Measurements from ENCODE around the gene ZNF229.
"Not testable (repeated sequence)": the region's sequence is repeated elsewhere in the genome, so short reads cannot be mapped to it uniquely, and the experiment has no call there.

Gene ZNF229

GRCh38 chr19:44447916-44448674, at the start of gene ZNF229:
ZNF229 (minus strand) TSS chr19:44448472; CDS start chr19:44442847, 5,625 bp downstream.
- peak within 1 kb of the TSS; percentile 93 for H3K4me3 ChIP-seq (ENCODE audit: low read length)
- TF ChIP-seq CTCF (conservative IDR thresholded peaks at IDR 0.05; ENCODE audit: low read length), result no peak
- DNase-seq (ENCODE audit: low read depth), result peak; percentile 93

DNA sequence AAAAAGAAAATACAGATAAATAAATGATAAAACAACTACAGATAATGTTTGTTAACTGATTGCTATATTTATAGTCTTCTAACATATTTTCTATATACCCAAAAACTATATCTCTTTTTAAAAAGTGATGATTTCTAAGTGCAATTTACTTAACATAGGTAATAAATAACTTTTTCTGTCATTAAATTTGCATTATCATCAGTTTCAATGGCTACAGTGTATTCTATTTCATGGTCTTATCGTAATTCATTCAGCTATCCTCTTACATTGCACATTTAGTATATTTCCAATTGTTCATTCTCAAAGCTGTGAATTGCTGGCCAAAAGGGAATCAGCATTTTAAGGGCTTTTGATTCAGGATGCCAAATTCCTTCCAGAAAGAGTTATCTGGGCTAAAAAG, 48.4 kb upstream of the ZNF229 start:
- no peak for DNase-seq (ENCODE audit: low read depth)
- TF ChIP-seq CTCF (conservative IDR thresholded peaks at IDR 0.05; ENCODE audit: low read length), result no peak
- no peak overlapping the region for H3K4me3 ChIP-seq (ENCODE audit: low read length)

DNA sequence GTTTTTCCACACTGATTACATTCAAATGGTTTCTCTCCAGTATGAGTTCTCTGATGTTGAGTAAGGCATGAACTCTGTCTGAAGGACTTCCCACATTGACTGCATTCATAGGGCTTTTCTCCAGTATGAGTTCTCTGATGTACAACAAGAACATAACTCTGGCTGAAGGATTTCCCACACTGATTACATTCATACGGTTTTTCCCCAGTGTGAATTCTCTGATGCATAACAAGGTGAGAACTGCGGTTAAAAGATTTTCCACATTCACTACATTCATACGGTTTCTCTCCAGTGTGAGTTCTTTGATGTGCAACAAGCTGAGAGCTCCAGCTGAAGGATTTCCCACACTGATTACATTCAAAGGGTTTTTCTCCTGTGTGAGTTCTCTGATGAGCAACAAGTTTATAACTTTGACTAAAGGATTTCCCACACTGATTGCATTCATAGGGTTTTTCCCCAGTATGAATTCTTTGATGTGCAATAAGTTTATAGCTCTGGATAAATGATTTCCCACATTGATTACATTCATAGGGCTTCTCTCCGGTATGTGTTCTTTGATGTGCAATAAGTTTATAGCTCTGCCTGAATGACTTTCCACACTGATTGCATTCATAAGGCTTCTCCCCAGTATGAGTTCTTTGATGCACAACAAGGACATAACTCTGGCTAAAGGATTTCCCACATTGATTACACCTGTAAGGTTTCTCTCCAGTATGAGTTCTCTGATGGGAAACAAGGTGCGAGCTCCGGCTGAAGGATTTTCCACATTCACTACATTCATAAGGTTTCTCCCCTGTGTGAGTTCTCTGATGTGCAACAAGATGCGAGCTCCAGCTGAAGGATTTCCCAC, 28.5 kb upstream of the ZNF229 start:
- H3K4me3 ChIP-seq (ENCODE audit: low read length), result no peak overlapping the region
- DNase-seq (ENCODE audit: low read depth), result peak; percentile 6
- TF ChIP-seq CTCF (conservative IDR thresholded peaks at IDR 0.05; ENCODE audit: low read length), result no peak

DNA sequence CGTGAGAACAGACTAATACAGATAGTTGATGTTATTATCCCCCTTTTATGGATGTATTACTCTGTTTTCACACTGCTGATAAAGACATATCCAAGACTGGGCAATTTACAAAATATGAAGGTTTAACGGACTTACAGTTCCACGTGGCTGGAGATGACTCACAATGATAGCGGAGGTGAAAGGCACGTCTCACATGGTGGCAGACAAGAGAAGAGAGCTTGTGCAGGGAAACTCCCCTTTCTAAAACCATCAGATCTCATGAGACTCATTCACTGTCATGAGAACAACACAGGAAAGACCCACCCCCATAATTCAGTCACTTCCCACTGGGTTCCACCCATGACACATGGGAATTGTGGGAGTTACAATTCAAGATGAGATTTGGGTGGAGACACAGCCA, 20.5 kb upstream of the ZNF229 start:
- DNase-seq (ENCODE audit: low read depth); H3K4me3 ChIP-seq (ENCODE audit: low read length): not testable (repeated sequence)

DNA sequence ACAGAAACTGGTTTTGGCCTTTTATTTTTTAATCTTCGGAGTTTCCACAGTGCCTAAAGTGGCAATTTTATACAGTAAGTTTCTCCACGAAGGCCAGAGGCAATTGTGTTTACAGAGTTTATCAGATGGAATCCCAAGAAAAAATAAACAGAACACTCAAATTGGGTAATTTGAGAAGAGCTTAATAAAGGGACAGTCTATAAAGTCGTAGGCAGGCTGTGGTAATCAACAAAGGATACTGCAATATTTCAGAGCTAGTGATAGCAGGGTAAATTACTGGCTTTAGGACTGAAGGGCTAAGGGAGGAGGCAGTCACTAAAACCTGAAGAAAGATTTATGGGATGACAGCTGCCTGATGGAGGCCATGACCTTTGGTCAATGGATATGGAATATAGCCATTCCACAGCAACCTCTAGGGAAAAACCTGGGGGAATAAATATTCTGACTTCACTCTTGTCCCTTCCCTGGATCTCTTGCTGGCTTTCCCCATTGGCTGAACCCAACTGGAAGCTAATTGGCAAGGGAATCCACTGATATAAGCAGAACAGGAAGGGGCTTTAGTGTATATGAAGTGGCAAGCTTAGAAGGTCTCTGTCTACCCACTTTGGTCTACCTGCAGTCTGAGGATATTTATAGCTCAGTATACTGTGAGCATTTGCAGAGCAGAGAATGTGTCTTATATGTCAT, 14.5 kb upstream of the ZNF229 start:
- H3K4me3 ChIP-seq (ENCODE audit: low read length); DNase-seq (ENCODE audit: low read depth): not testable (repeated sequence)

DNA sequence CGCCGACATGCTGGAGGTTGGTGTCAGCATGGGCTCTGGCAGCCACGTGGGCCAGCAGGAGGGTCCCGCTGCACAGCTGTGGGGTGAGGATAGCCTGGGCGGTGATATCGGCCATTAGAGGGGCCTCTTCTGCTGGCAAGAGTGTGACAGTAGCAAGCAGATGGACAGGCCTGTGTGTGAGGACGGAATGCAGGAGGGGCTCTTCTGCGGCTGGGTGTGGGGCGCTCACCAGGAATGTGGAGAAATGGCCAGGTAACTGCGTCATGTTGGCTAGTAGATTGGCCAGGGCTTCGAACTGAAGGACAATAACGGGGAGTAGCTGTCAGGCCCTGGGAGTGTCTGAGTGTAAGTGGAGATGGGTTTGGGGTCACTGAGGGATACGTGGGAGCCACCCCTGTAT, 7.7 kb upstream of the ZNF229 start:
- DNase-seq (ENCODE audit: low read depth); H3K4me3 ChIP-seq (ENCODE audit: low read length): not testable (repeated sequence)

- H3K4me3 ChIP-seq (ENCODE audit: low read length), result no peak overlapping the region
- no peak for DNase-seq (ENCODE audit: low read depth)
- no peak for TF ChIP-seq CTCF (conservative IDR thresholded peaks at IDR 0.05; ENCODE audit: low read length)
Measured at GRCh38 chr19:44455100-44455499, 6.8 kb upstream of the ZNF229 start.

GRCh38 chr19:44452367-44452766, 4.1 kb upstream of the ZNF229 start:
- H3K4me3 ChIP-seq (ENCODE audit: low read length), result no peak overlapping the region
- no peak for DNase-seq (ENCODE audit: low read depth)
- no peak for TF ChIP-seq CTCF (conservative IDR thresholded peaks at IDR 0.05; ENCODE audit: low read length)
